H1 (cell line): ENCODE measurements around the gene BAZ1B. TPM values are rescaled to one million over a fixed set of nuclear protein-coding genes. Genes with fewer than 3 reads are reported as not detected.

Experiments used
- CTCF ChIA-PET: fragments of 300-600 bp; sonication (Branson Sonifier 250); formaldehyde crosslinking; loops from one replicate; lab custom pipeline; 2021; ENCODE audit not compliant: partially characterized antibody; lab: Charles Lee
- POLR2A ChIA-PET: fragments of 300-600 bp; sonication (Branson Sonifier 250); formaldehyde crosslinking; loops from one replicate; lab custom pipeline; 2021; ENCODE audit warnings: inconsistent platforms; ENCODE audit not compliant: partially characterized antibody; lab: Charles Lee
- DNase-seq, 2 experiments: peaks; one replicate each; pipeline versions ENCODE4 v3.0.0 to v3.0.0-alpha.2; 2010 to 2022; ENCODE audit warnings: low spot score in 2 of 2, low read depth in 1 of 2, mixed read lengths in 1 of 2
- FAIRE-seq: peaks from 2 replicates; lab custom pipeline; 2011; peaks lifted over from hg19 to GRCh38; lab: Jason Lieb, UNC
- H2AFZ ChIP-seq: 2 replicates; pipeline ENCODE4 v1.8.1; 2012; ENCODE audit warnings: low read length, inconsistent platforms
- H2AK5ac ChIP-seq: 2 replicates; pipeline ENCODE4 v1.6.1; 2013; ENCODE audit warnings: low read depth, low read length
- H2BK120ac ChIP-seq: replicated peaks from 2 replicates; pipeline ENCODE3; 2013; ENCODE audit warnings: low read depth, low read length, inconsistent platforms
- H2BK12ac ChIP-seq: 2 replicates; pipeline ENCODE4 v1.6.1; 2013; ENCODE audit warnings: low read depth, low read length
- H2BK15ac ChIP-seq: 2 replicates; pipeline ENCODE4 v1.6.1; 2013; ENCODE audit warnings: low read length
- H2BK20ac ChIP-seq: 2 replicates; pipeline ENCODE4 v1.6.1; 2013; ENCODE audit warnings: low read length
- H2BK5ac ChIP-seq: 2 replicates; pipeline ENCODE4 v1.6.1; 2013; ENCODE audit warnings: low read depth, low read length
- H3K14ac ChIP-seq: 2 replicates; pipeline ENCODE4 v1.6.1; 2013; ENCODE audit warnings: inconsistent platforms; ENCODE audit not compliant: insufficient read length
- H3K18ac ChIP-seq: 2 replicates; pipeline ENCODE4 v1.6.1; 2013; ENCODE audit warnings: low read length; ENCODE audit errors: extremely low read depth
- H3K23ac ChIP-seq: 2 replicates; pipeline ENCODE4 v1.6.1; 2013; ENCODE audit warnings: inconsistent platforms; ENCODE audit not compliant: insufficient read length
- H3K23me2 ChIP-seq: 2 replicates; pipeline ENCODE4 v1.6.1; 2013; ENCODE audit warnings: low read depth, low read length
- H3K27ac ChIP-seq: 2 replicates; pipeline ENCODE4 v1.6.1; 2011; ENCODE audit warnings: low read depth, low read length, inconsistent platforms
- H3K27me3 ChIP-seq, 4 experiments: replicated peaks in 1 of 4; 1 replicate in 1 of 4; 2 replicates in 3 of 4; pipeline versions ENCODE4 v1.6.1 to v1.8.1; 2011 to 2013; ENCODE audit warnings: low read length in 3 of 4, mild to moderate bottlenecking in 3 of 4, inconsistent platforms in 2 of 4, mixed read lengths in 2 of 4, moderate library complexity in 1 of 4; ENCODE audit not compliant: control insufficient read depth in 3 of 4, insufficient read depth in 3 of 4; ENCODE audit errors: extremely low read depth in 1 of 4
- H3K36me3 ChIP-seq, 4 experiments: 2 replicates each; pipeline versions ENCODE4 v1.6.1 to v1.8.1; 2011 to 2013; ENCODE audit warnings: mild to moderate bottlenecking in 4 of 4, low read length in 3 of 4, moderate library complexity in 2 of 4, control low read depth in 1 of 4, inconsistent platforms in 1 of 4; ENCODE audit not compliant: insufficient read depth in 4 of 4, control insufficient read depth in 2 of 4
- H3K4ac ChIP-seq: replicated peaks from 2 replicates; pipeline ENCODE3; 2013; ENCODE audit warnings: low read length, low read depth, mixed read lengths, inconsistent platforms; ENCODE audit not compliant: insufficient read length
- H3K4me1 ChIP-seq, 4 experiments: replicated peaks in 1 of 4; 1 replicate in 1 of 4; 2 replicates in 3 of 4; pipeline versions ENCODE4 v1.6.1 to v1.8.1; 2011 to 2013; ENCODE audit warnings: low read length in 3 of 4, inconsistent platforms in 2 of 4, mixed read lengths in 1 of 4; ENCODE audit not compliant: insufficient read depth in 4 of 4, control insufficient read depth in 3 of 4
- H3K4me2 ChIP-seq, 2 experiments: 2 replicates each; pipeline versions ENCODE4 v1.6.1 to v1.8.1; 2011 to 2013; ENCODE audit warnings: low read depth in 2 of 2, low read length in 2 of 2, control low read depth in 1 of 2, inconsistent platforms in 1 of 2, mild to moderate bottlenecking in 1 of 2; ENCODE audit not compliant: insufficient read depth in 1 of 2
- H3K4me3 ChIP-seq, 4 experiments: fragments of 200-600, 300-600 bp in 1 of 4; sonication (generic), shearing (Covaris generic), sonication (Bioruptor Twin) in 1 of 4; 2 replicates each; pipeline versions ENCODE4 v1.5.1 to v1.8.1; 2011 to 2016; ENCODE audit warnings: low read length in 4 of 4, low read depth in 3 of 4, control low read depth in 2 of 4, inconsistent platforms in 2 of 4, mild to moderate bottlenecking in 2 of 4, mixed read lengths in 1 of 4, moderate library complexity in 1 of 4; ENCODE audit not compliant: insufficient read depth in 2 of 4; ENCODE audit errors: extremely low read depth in 1 of 4
- H3K56ac ChIP-seq: replicated peaks from 2 replicates; pipeline ENCODE3; 2013; ENCODE audit warnings: low read depth, mild to moderate bottlenecking, mixed read lengths, low read length, inconsistent platforms; ENCODE audit not compliant: insufficient read length
- H3K79me1 ChIP-seq: 2 replicates; pipeline ENCODE4 v1.6.1; 2013; ENCODE audit warnings: low read depth, low read length, control low read depth
- H3K79me2 ChIP-seq, 2 experiments: 2 replicates each; pipeline versions ENCODE4 v1.6.1 to v1.8.1; 2012 to 2013; ENCODE audit warnings: low read length in 2 of 2, mild to moderate bottlenecking in 2 of 2, inconsistent platforms in 1 of 2; ENCODE audit not compliant: insufficient read depth in 2 of 2, control insufficient read depth in 1 of 2
- H3K9ac ChIP-seq, 4 experiments: replicated peaks in 1 of 4; 1 replicate in 1 of 4; 2 replicates in 3 of 4; pipeline versions ENCODE4 v1.6.1 to v1.8.1; 2011 to 2013; ENCODE audit warnings: low read depth in 3 of 4, low read length in 3 of 4, control low read depth in 2 of 4, mild to moderate bottlenecking in 2 of 4, moderate library complexity in 2 of 4, inconsistent platforms in 1 of 4; ENCODE audit errors: extremely low read depth in 1 of 4
- H3K9me3 ChIP-seq, 2 experiments: 2 replicates each; pipeline versions ENCODE4 v1.6.1 to v1.8.1; 2012 to 2013; ENCODE audit warnings: mild to moderate bottlenecking in 2 of 2, moderate library complexity in 2 of 2, control low read depth in 1 of 2, inconsistent platforms in 1 of 2, low read depth in 1 of 2, low read length in 1 of 2, mixed read lengths in 1 of 2; ENCODE audit not compliant: insufficient read depth in 2 of 2
- H4K20me1 ChIP-seq, 2 experiments: replicated peaks in 1 of 2; 2 replicates each; pipeline versions ENCODE3 to v1.8.1; 2011 to 2013; ENCODE audit warnings: inconsistent platforms in 2 of 2, low read length in 2 of 2, mild to moderate bottlenecking in 1 of 2; ENCODE audit not compliant: insufficient read depth in 2 of 2, control insufficient read depth in 1 of 2
- H4K5ac ChIP-seq: 2 replicates; pipeline ENCODE4 v1.6.1; 2013; ENCODE audit warnings: low read length, low read depth, mixed read lengths, inconsistent platforms; ENCODE audit not compliant: insufficient read length
- H4K8ac ChIP-seq: 2 replicates; pipeline ENCODE4 v1.8.0; 2013; ENCODE audit warnings: mild to moderate bottlenecking, moderate library complexity, low read length, inconsistent platforms; ENCODE audit not compliant: insufficient read depth; ENCODE audit errors: extremely low read depth
- H4K91ac ChIP-seq: replicated peaks from 2 replicates; pipeline ENCODE3; 2013; ENCODE audit warnings: low read length, mixed read lengths, inconsistent platforms; ENCODE audit not compliant: insufficient read length
- BACH1 ChIP-seq: IDR thresholded peaks from 2 replicates; pipeline ENCODE4 v1.6.1; 2012; ENCODE audit warnings: low read length, improper control_type of control experiment
- BCL11A ChIP-seq, 2 experiments: IDR thresholded peaks; one replicate each; pipeline ENCODE4 v1.6.1; 2011; ENCODE audit warnings: low read depth in 2 of 2, low read length in 2 of 2, mild to moderate bottlenecking in 2 of 2
- CHD2 ChIP-seq: IDR thresholded peaks from 2 replicates; pipeline ENCODE4 v1.6.1; 2012; ENCODE audit warnings: low read length, improper control_type of control experiment
- CTBP2 ChIP-seq: IDR thresholded peaks from 2 replicates; pipeline ENCODE4 v1.7.0; 2011; ENCODE audit warnings: borderline replicate concordance, mild to moderate bottlenecking, moderate library complexity, mixed read lengths, low read length; ENCODE audit not compliant: insufficient read depth, insufficient read length
- HDAC6 ChIP-seq: IDR thresholded peaks from one replicate; pipeline ENCODE4 v1.7.1; 2012; ENCODE audit warnings: low read depth, mild to moderate bottlenecking, inconsistent platforms, low read length, moderate library complexity
- POLR2A ChIP-seq, 2 experiments: IDR thresholded peaks; 1 replicate in 1 of 2; 2 replicates in 1 of 2; pipeline ENCODE4 v1.6.1; 2011; ENCODE audit warnings: low read depth in 2 of 2, low read length in 2 of 2, mild to moderate bottlenecking in 2 of 2; ENCODE audit errors: control extremely low read depth in 1 of 2
- POLR2AphosphoS5 ChIP-seq: IDR thresholded peaks from 2 replicates; pipeline ENCODE4 v1.6.1; 2011; ENCODE audit warnings: low read depth, low read length
- RAD21 ChIP-seq, 2 experiments: IDR thresholded peaks in 1 of 2; conservative IDR thresholded peaks in 1 of 2; 2 replicates each; pipeline ENCODE4 v1.6.1; 2011; ENCODE audit warnings: low read depth in 2 of 2, low read length in 2 of 2, improper control_type of control experiment in 1 of 2, inconsistent platforms in 1 of 2, mild to moderate bottlenecking in 1 of 2, moderate library complexity in 1 of 2
- RBBP5 ChIP-seq: IDR thresholded peaks from 2 replicates; pipeline ENCODE4 v1.7.1; 2012; ENCODE audit warnings: low read depth, mild to moderate bottlenecking, inconsistent platforms, low read length, moderate library complexity, borderline replicate concordance
- SIRT6 ChIP-seq: IDR thresholded peaks from one replicate; pipeline ENCODE4 v1.7.1; 2012; ENCODE audit warnings: low read length, inconsistent platforms
- SP4 ChIP-seq: IDR thresholded peaks from 2 replicates; pipeline ENCODE4 v1.6.1; 2012; ENCODE audit warnings: low read length, inconsistent platforms
- SRF ChIP-seq: IDR thresholded peaks from 2 replicates; pipeline ENCODE4 v1.6.1; 2011; ENCODE audit warnings: mild to moderate bottlenecking, low read depth, low read length, moderate library complexity
- SUZ12 ChIP-seq: fragments of 200-600 bp; sonication (generic); IDR thresholded peaks from 2 replicates; pipeline ENCODE4 v1.6.1; 2012; ENCODE audit warnings: mild to moderate bottlenecking, inconsistent platforms, low read length, moderate library complexity, mixed read lengths
- YY1 ChIP-seq: IDR thresholded peaks from 2 replicates; pipeline ENCODE4 v1.6.1; 2011; ENCODE audit warnings: low read depth, mild to moderate bottlenecking, low read length
- WGBS, 2 experiments: shearing (Covaris generic) in 1 of 2; methylation state at CpG; one replicate each; pipeline versions ENCODE4 v1.1.6 to v1.1.7; 2013 to 2015; ENCODE audit warnings: low lambda C conversion rate in 2 of 2, mixed read lengths in 2 of 2, inconsistent platforms in 1 of 2, low coverage in 1 of 2, missing lambda C conversion rate in 1 of 2; ENCODE audit not compliant: insufficient replicate concordance in 2 of 2, insufficient coverage in 1 of 2, insufficient read length in 1 of 2; ENCODE audit errors: extremely low coverage in 1 of 2, missing lambda C conversion rate in 1 of 2; 5-methylcytosine and 5-hydroxymethylcytosine counted together
- polyA plus RNA-seq, 7 experiments: library from polyadenylated mRNA; depleted of rRNA in 3 of 7; stranded (reverse) in 5 of 7; unstranded in 2 of 7; fragments of >200 nt in 5 of 7; fragments of 200-250 nt in 2 of 7; gene quantifications; 1 replicate in 5 of 7; 2 replicates in 1 of 7; 4 replicates in 1 of 7; pipeline versions ENCODE4 v1.2.1 to v1.2.3, GENCODE V29; 2011 to 2013; ENCODE audit warnings: missing spikeins in 2 of 7, mixed read lengths in 2 of 7
- total RNA-seq: library from RNA; stranded (reverse); fragmentation: NEBNext Ultra II Directional; extraction: Animal tissue kit (Norgen Biotek cat#: 25700); gene quantifications from 2 replicates; pipeline ENCODE4 v1.2.1, GENCODE V29; 2021
- TF ChIP-seq, protein P1 (sequence below): IDR thresholded peaks from 2 replicates; pipeline ENCODE4 v1.6.1; 2012; ENCODE audit warnings: inconsistent platforms

BAZ1B gene
- total and polyA plus RNA-seq, 2 of the 8 experiments (the other 6 are each of a cell fraction or from before 2014, with no cell fraction given), result 21.0 to 86.8 TPM

DNA sequence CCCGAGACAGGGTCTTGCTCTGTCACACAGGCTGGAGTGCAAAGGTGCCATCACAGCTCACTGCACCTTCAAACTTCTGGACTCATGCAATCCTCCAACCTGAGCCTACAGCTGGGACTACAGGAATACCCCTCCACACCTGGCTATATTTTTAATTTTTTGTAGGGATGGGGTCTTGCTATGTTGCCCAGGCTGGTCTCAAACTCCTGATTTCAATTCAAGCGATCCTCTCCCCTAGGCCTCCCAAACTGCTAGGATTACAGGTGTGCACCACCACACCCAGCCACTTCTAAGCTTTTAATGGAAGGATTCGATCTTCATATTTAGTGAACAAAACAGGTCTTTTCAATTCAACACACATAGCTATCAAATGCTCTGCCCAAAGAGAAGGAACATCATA, 58.8 kb downstream of the BAZ1B start:
- no peak overlapping the region for H3K14ac ChIP-seq
- H2AFZ ChIP-seq, result no peak overlapping the region
- H3K23ac ChIP-seq, result no peak overlapping the region
- WGBS, 2 experiments, result 97% methylated on average over 2 of the region's 3 CpGs; no CpG with 5 or more reads in 1 of the 2 experiments
- H3K56ac ChIP-seq, result no peak overlapping the region
- ChIA-PET CTCF (no interaction called here), POLR2A (interaction anchor here (0.8 to 1.0 kb wide), 2 partner anchors 50 to 58 kb away, joined by 3 to 4 read pairs; no protein-coding TSS in a partner anchor)
- H3K79me1 ChIP-seq, result no peaks in the 10 kb centered on the region
- no peaks in the 10 kb centered on the region for H3K27me3 ChIP-seq
- no peak overlapping the region for H4K91ac ChIP-seq
- no peak overlapping the region for H3K27ac ChIP-seq
- H2BK120ac ChIP-seq, result no peak overlapping the region
- no peak overlapping the region for H3K4me3 ChIP-seq
- FAIRE-seq, result no peak
- no peak for DNase-seq
- no peaks in the 10 kb centered on the region for H3K4me1 ChIP-seq
- H4K8ac ChIP-seq, result no peak overlapping the region
- peaks cover 2 to 6% of the 10 kb centered on the region in 2 experiments for H4K20me1 ChIP-seq
- H2BK20ac ChIP-seq, result no peak overlapping the region
- H3K18ac ChIP-seq, result no peak overlapping the region
- no peaks in the 10 kb centered on the region; a peak in 1 of 4 replicates for H3K79me2 ChIP-seq
- no peak overlapping the region for H2BK12ac ChIP-seq
- no peak overlapping the region for H3K4me2 ChIP-seq
- H2AK5ac ChIP-seq, result no peak overlapping the region
- H3K9me3 ChIP-seq, result no peaks in the 10 kb centered on the region
- no peak overlapping the region for H2BK15ac ChIP-seq
- H3K9ac ChIP-seq, result no peak overlapping the region
- no peak overlapping the region for H2BK5ac ChIP-seq
- H3K23me2 ChIP-seq, result no peaks in the 10 kb centered on the region
- no peak overlapping the region for H3K4ac ChIP-seq
- no peak overlapping the region for H4K5ac ChIP-seq
- peaks cover 40 to 94% (median 78%) of the 10 kb centered on the region in 4 experiments for H3K36me3 ChIP-seq
- no peak for TF ChIP-seq SRF
- TF ChIP-seq YY1, result no peak
- no peak for TF ChIP-seq SUZ12
- no peak for TF ChIP-seq SIRT6
- no peak for TF ChIP-seq POLR2A (IDR thresholded peaks at IDR 0.05; ENCODE audit: control extremely low read depth in 1 of 2, low read depth in 2 of 2, low read length in 2 of 2)
- TF ChIP-seq, protein P1, sequence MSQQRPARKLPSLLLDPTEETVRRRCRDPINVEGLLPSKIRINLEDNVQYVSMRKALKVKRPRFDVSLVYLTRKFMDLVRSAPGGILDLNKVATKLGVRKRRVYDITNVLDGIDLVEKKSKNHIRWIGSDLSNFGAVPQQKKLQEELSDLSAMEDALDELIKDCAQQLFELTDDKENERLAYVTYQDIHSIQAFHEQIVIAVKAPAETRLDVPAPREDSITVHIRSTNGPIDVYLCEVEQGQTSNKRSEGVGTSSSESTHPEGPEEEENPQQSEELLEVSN, result no peak
- TF ChIP-seq BACH1, result no peak
- TF ChIP-seq RBBP5, result no peak
- TF ChIP-seq CTBP2, result no peak
- no peak for TF ChIP-seq CHD2
- no peak for TF ChIP-seq BCL11A (IDR thresholded peaks at IDR 0.05; ENCODE audit: low read depth in 2 of 2, low read length in 2 of 2)
- no peak for TF ChIP-seq HDAC6
- no peak for TF ChIP-seq RAD21 (IDR thresholded peaks at IDR 0.05 in 1 of 2, conservative IDR thresholded peaks at IDR 0.05 in 1 of 2; ENCODE audit: low read depth in 2 of 2, low read length in 2 of 2)
- no peak for TF ChIP-seq SP4
- TF ChIP-seq POLR2AphosphoS5, result no peak
